ENCODE data around the gene RHCE.
"Not testable (repeated sequence)": the region's sequence is repeated elsewhere in the genome, so short reads cannot be mapped to it uniquely, and the experiment has no call there.

Gene RHCE

GRCh38 chr1:25329950-25330349, 90.7 kb downstream of the RHCE start:
- not testable (repeated sequence) for H3K9ac ChIP-seq (ENCODE audit: low read length); H3K27ac ChIP-seq (ENCODE audit: low read depth, low read length); H3K36me3 ChIP-seq (ENCODE audit: insufficient read depth, low read length); H3K27me3 ChIP-seq (ENCODE audit: control insufficient read depth in 1 of 2, insufficient read depth in 2 of 2, low read length in 2 of 2); H3K9me3 ChIP-seq (ENCODE audit: low read length); H3K4me3 ChIP-seq (ENCODE audit: low read depth in 1 of 2, low read length in 2 of 2); H3K4me1 ChIP-seq (ENCODE audit: insufficient read depth, low read length)

- not testable (repeated sequence) for H3K4me3 ChIP-seq (ENCODE audit: low read depth in 1 of 2, low read length in 2 of 2); H3K9ac ChIP-seq (ENCODE audit: low read length); H3K27me3 ChIP-seq (ENCODE audit: control insufficient read depth in 1 of 2, insufficient read depth in 2 of 2, low read length in 2 of 2); H3K36me3 ChIP-seq (ENCODE audit: insufficient read depth, low read length); H3K27ac ChIP-seq (ENCODE audit: low read depth, low read length); H3K4me1 ChIP-seq (ENCODE audit: insufficient read depth, low read length); H3K9me3 ChIP-seq (ENCODE audit: low read length)
Measured at GRCh38 chr1:25329336-25329735, 91.3 kb downstream of the RHCE start.

- not testable (repeated sequence) for H3K9ac ChIP-seq (ENCODE audit: low read length); H3K27ac ChIP-seq (ENCODE audit: low read depth, low read length); H3K4me1 ChIP-seq (ENCODE audit: insufficient read depth, low read length); H3K27me3 ChIP-seq (ENCODE audit: control insufficient read depth in 1 of 2, insufficient read depth in 2 of 2, low read length in 2 of 2); H3K36me3 ChIP-seq (ENCODE audit: insufficient read depth, low read length); H3K9me3 ChIP-seq (ENCODE audit: low read length); H3K4me3 ChIP-seq (ENCODE audit: low read depth in 1 of 2, low read length in 2 of 2)
Measured at GRCh38 chr1:25328791-25329185, 91.8 kb downstream of the RHCE start.

DNA sequence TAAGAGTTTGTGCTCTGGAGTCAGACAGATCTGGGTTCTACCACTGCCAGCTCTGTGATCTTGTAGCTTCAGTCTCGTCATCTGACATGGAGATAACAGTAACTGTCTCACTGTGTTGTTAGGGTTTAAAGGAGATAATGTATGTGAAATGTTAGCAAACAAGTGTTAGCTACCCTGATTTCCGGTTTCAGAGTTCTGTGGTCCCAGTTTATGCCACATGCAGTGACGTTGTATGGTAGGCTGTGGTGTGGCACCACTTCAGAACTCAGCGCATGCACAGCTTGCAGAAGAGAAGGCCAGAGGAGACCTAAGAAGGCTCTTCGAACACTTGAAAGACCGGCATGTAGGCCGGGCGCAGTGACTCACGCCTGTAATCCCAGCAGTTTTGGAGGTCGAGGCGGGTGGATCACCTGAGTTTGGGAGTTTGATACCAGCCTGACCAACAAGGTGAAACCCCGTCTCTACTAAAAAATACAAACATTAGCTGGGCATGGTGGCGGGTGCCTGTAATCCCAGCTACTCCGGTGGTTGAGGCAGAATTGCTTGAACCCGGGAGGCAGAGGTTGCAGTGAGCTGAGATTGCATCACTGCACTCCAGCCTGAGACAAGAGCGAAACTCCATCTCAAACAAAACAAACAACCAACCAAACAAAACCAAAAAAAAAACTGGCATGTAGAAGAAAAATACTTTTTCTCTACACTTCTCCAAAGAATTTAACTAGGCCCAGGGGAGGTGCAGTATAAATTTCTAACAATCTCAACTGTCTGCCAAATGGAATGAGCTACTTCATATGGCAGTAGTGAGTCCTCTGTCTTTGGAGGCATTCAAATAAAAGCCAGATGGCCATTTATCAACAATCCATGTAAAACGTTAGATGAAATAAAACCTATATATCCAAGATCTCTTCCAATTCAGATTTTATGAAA, 92.5 kb downstream of the RHCE start:
- H3K36me3 ChIP-seq (ENCODE audit: insufficient read depth, low read length); H3K9ac ChIP-seq (ENCODE audit: low read length); H3K4me3 ChIP-seq (ENCODE audit: low read depth in 1 of 2, low read length in 2 of 2); H3K9me3 ChIP-seq (ENCODE audit: low read length); H3K4me1 ChIP-seq (ENCODE audit: insufficient read depth, low read length); H3K27ac ChIP-seq (ENCODE audit: low read depth, low read length); H3K27me3 ChIP-seq (ENCODE audit: control insufficient read depth in 1 of 2, insufficient read depth in 2 of 2, low read length in 2 of 2): not testable (repeated sequence)

GRCh38 chr1:25324407-25324806, 96.2 kb downstream of the RHCE start:
- not testable (repeated sequence) for H3K4me3 ChIP-seq (ENCODE audit: low read depth in 1 of 2, low read length in 2 of 2); H3K4me1 ChIP-seq (ENCODE audit: insufficient read depth, low read length); H3K9ac ChIP-seq (ENCODE audit: low read length); H3K27ac ChIP-seq (ENCODE audit: low read depth, low read length); H3K9me3 ChIP-seq (ENCODE audit: low read length); H3K27me3 ChIP-seq (ENCODE audit: control insufficient read depth in 1 of 2, insufficient read depth in 2 of 2, low read length in 2 of 2); H3K36me3 ChIP-seq (ENCODE audit: insufficient read depth, low read length)

DNA sequence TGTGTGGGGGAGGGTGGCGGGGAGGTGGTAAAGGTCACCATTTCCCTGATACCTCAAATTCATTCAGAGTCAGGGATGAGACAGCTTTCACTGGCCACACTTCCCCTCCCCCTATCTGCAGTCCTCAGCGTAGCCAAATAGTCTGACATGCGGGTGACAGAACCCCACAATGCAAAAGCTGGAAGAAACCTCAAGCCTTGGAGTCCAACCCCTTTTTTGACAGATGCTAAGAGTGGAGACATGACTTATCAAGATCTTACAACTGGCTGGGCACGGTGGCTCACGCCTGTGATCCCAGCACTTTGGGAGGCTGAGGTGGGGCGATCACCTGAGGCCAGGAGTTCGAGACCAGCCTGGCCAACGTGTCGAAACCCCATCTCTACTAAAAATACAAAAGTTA, 98.5 kb downstream of the RHCE start:
- not testable (repeated sequence) for H3K9me3 ChIP-seq (ENCODE audit: low read length); H3K9ac ChIP-seq (ENCODE audit: low read length); H3K4me1 ChIP-seq (ENCODE audit: insufficient read depth, low read length); H3K27me3 ChIP-seq (ENCODE audit: control insufficient read depth in 1 of 2, insufficient read depth in 2 of 2, low read length in 2 of 2); H3K4me3 ChIP-seq (ENCODE audit: low read depth in 1 of 2, low read length in 2 of 2); H3K27ac ChIP-seq (ENCODE audit: low read depth, low read length); H3K36me3 ChIP-seq (ENCODE audit: insufficient read depth, low read length)

DNA sequence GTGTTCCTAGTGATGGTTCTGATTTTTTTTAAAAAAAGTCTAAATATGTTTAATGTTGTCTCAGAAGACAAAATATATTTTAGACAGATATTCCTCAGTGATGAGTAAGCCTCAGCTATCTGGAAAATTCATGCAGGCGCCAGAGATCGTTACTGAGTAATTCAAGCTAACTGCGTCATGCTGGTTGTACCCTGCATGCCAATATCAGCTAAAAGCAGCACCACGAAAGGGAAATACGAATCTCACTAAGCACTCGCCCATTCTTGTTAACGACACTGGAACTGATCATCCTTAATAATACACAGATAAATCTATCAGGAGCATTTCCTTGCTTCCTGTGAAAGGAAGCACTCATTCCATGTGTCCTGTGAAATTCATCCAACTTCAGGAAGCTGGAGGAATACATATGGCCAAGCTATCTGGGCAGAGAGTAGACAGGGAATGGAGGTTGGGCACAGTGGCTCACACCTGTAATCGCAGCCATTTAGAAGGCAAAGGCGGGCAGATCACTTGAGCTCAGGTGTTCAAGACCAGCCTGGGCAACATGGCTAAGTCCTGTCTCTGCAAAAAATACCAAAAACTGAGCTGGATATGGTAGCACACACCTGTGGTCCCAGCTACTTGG, 100.2 kb downstream of the RHCE start:
- not testable (repeated sequence) for H3K36me3 ChIP-seq (ENCODE audit: insufficient read depth, low read length); H3K27me3 ChIP-seq (ENCODE audit: control insufficient read depth in 1 of 2, insufficient read depth in 2 of 2, low read length in 2 of 2); H3K9ac ChIP-seq (ENCODE audit: low read length); H3K4me3 ChIP-seq (ENCODE audit: low read depth in 1 of 2, low read length in 2 of 2); H3K4me1 ChIP-seq (ENCODE audit: insufficient read depth, low read length); H3K9me3 ChIP-seq (ENCODE audit: low read length); H3K27ac ChIP-seq (ENCODE audit: low read depth, low read length)

DNA sequence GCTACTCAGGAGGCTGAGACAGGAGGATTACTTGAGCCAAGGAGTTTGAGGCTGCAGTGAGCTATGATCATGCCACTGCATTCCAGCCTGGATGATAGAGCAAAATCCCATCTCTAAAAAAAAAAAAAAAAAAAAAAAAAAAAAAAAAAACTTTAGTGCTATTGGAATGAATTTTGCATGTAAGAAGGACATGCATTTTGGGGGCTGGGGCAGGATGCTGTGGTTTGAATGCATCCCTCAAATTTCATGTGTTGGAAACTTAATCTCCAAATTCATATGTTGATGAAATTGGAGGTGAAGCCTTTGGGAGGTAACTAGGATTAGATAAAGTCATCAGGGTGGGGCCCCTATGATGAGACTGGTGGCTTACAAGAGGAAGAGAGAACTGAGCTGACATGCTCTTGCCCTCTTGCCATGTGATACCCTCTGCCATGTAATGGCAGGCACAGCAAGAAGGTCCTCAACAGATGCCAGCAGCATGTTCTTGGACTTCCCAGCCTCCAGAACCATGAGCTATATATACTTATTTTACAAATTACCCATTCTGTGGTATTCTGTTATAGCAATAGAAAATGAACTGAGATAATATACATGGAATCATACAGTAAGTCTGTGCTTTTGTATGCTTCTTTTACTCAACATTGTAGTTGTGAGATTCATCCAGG, 107.7 kb downstream of the RHCE start:
- H3K4me1 ChIP-seq (ENCODE audit: insufficient read depth, low read length); H3K4me3 ChIP-seq (ENCODE audit: low read depth in 1 of 2, low read length in 2 of 2); H3K27ac ChIP-seq (ENCODE audit: low read depth, low read length); H3K36me3 ChIP-seq (ENCODE audit: insufficient read depth, low read length); H3K27me3 ChIP-seq (ENCODE audit: control insufficient read depth in 1 of 2, insufficient read depth in 2 of 2, low read length in 2 of 2); H3K9me3 ChIP-seq (ENCODE audit: low read length); H3K9ac ChIP-seq (ENCODE audit: low read length): not testable (repeated sequence)

Data from muscle layer of colon (tissue), 2 donors.